ENCODE results near the gene CUBN. TPM values are rescaled to one million over a fixed set of nuclear protein-coding genes. Genes with fewer than 3 reads are reported as not detected.

CUBN gene
- total RNA-seq, 1 experiment from 2014 or later: 0.07 TPM

- Histone ChIP-seq H4K20me1 (ENCODE audit: insufficient read depth) (no peaks in the 10 kb centered on the region), H3K4me1 (replicated peaks; ENCODE audit: insufficient read depth) (no peaks in the 10 kb centered on the region), H3K27ac (no peak overlapping the region), H3F3A (ENCODE audit: insufficient read depth, low read depth) (no peaks in the 10 kb centered on the region), H2AFZ (no peak overlapping the region), H3K36me3 (ENCODE audit: low read depth) (no peaks in the 10 kb centered on the region), H3K27me3 (ENCODE audit: insufficient read depth, low read depth) (no peaks in the 10 kb centered on the region), H3K9me2 (ENCODE audit: insufficient read depth) (no peaks in the 10 kb centered on the region), H3K9me3 (ENCODE audit: insufficient read depth, low read depth) (no peaks in the 10 kb centered on the region), H3K4me2 (no peak overlapping the region), H3K4me3 (no peak overlapping the region), H3K79me2 (ENCODE audit: low read depth) (no peaks in the 10 kb centered on the region)
- POLR2A ChIA-PET (ENCODE audit: unreplicated experiment): no interaction called here
- DNase-seq: no peak
- intact Hi-C loops (cut with micrococcal nuclease; ENCODE audit: unreplicated experiment): no loop called here
- CTCF ChIA-PET: no interaction called here
- BruUV-seq (replicated peaks): no TSS peak
- TF ChIP-seq, protein P1, sequence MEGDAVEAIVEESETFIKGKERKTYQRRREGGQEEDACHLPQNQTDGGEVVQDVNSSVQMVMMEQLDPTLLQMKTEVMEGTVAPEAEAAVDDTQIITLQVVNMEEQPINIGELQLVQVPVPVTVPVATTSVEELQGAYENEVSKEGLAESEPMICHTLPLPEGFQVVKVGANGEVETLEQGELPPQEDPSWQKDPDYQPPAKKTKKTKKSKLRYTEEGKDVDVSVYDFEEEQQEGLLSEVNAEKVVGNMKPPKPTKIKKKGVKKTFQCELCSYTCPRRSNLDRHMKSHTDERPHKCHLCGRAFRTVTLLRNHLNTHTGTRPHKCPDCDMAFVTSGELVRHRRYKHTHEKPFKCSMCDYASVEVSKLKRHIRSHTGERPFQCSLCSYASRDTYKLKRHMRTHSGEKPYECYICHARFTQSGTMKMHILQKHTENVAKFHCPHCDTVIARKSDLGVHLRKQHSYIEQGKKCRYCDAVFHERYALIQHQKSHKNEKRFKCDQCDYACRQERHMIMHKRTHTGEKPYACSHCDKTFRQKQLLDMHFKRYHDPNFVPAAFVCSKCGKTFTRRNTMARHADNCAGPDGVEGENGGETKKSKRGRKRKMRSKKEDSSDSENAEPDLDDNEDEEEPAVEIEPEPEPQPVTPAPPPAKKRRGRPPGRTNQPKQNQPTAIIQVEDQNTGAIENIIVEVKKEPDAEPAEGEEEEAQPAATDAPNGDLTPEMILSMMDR (conservative IDR thresholded peaks at IDR 0.05): no peak
- TF ChIP-seq EZH2 (IDR thresholded peaks at IDR 0.05; ENCODE audit: low read depth): no peak
These were observed 129.8 kb downstream of the CUBN start for GRCh38 chr10:16999665-17000451.

DNA sequence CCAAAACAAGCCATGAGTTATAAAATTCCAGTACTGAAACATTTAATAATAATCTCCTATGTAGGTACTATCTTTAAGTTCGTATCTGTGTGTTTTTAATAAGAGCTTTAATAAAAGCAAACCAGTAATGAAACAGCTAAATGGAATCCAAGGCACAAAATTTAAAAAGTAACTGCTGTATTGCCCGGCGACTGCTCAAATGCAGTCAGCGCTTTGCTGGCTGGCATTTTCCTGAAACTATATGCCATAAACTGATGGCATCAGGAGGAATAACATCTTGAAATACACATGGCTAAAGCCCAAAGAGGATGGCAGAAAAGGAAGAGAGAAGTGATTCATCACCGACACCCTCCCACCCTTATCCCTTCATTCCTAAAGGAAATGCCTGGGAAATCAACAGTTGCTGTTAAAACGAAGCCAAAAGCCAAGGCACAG is 133.1 kb downstream of the CUBN start:
- no peaks in the 10 kb centered on the region for H3F3A ChIP-seq (ENCODE audit: insufficient read depth, low read depth)
- H3K4me1 ChIP-seq (replicated peaks; ENCODE audit: insufficient read depth): no peaks in the 10 kb centered on the region
- H3K27ac ChIP-seq: no peak overlapping the region
- H3K9me3 ChIP-seq (ENCODE audit: insufficient read depth, low read depth): no peaks in the 10 kb centered on the region
- no peaks in the 10 kb centered on the region for H4K20me1 ChIP-seq (ENCODE audit: insufficient read depth)
- DNase-seq: no peak
- H2AFZ ChIP-seq: no peak overlapping the region
- no peak overlapping the region for H3K4me3 ChIP-seq
- no peaks in the 10 kb centered on the region for H3K36me3 ChIP-seq (ENCODE audit: low read depth)
- no TSS peak for BruUV-seq (replicated peaks)
- TF ChIP-seq, protein P1 (conservative IDR thresholded peaks at IDR 0.05): no peak
- no peak for TF ChIP-seq EZH2 (IDR thresholded peaks at IDR 0.05; ENCODE audit: low read depth)
- H3K4me2 ChIP-seq: no peak overlapping the region
- H3K27me3 ChIP-seq (ENCODE audit: insufficient read depth, low read depth): no peaks in the 10 kb centered on the region
- POLR2A ChIA-PET (ENCODE audit: unreplicated experiment): no interaction called here
- H3K79me2 ChIP-seq (ENCODE audit: low read depth): no peaks in the 10 kb centered on the region
- H3K9me2 ChIP-seq (ENCODE audit: insufficient read depth): no peaks in the 10 kb centered on the region
- CTCF ChIA-PET: no interaction called here
- intact Hi-C loops (cut with micrococcal nuclease; ENCODE audit: unreplicated experiment): no loop called here

GRCh38 chr10:16995867-16996529 is 133.6 kb downstream of the CUBN start:
- no peaks in the 10 kb centered on the region for H3K4me1 ChIP-seq (replicated peaks; ENCODE audit: insufficient read depth)
- H3K27ac ChIP-seq: no peak overlapping the region
- no peaks in the 10 kb centered on the region for H3K36me3 ChIP-seq (ENCODE audit: low read depth)
- H3K4me3 ChIP-seq: no peak overlapping the region
- TF ChIP-seq, protein P1 (conservative IDR thresholded peaks at IDR 0.05): no peak
- TF ChIP-seq EZH2 (IDR thresholded peaks at IDR 0.05; ENCODE audit: low read depth): no peak
- ChIA-PET CTCF (no interaction called here), POLR2A (ENCODE audit: unreplicated experiment) (no interaction called here)
- H3F3A ChIP-seq (ENCODE audit: insufficient read depth, low read depth): no peaks in the 10 kb centered on the region
- H4K20me1 ChIP-seq (ENCODE audit: insufficient read depth): no peaks in the 10 kb centered on the region
- no peak overlapping the region for H3K4me2 ChIP-seq
- no peak for DNase-seq
- no peaks in the 10 kb centered on the region for H3K79me2 ChIP-seq (ENCODE audit: low read depth)
- no peak overlapping the region for H2AFZ ChIP-seq
- no TSS peak for BruUV-seq (replicated peaks)
- no peaks in the 10 kb centered on the region for H3K9me3 ChIP-seq (ENCODE audit: insufficient read depth, low read depth)
- no peaks in the 10 kb centered on the region for H3K27me3 ChIP-seq (ENCODE audit: insufficient read depth, low read depth)
- H3K9me2 ChIP-seq (ENCODE audit: insufficient read depth): no peaks in the 10 kb centered on the region
- intact Hi-C loops (cut with micrococcal nuclease; ENCODE audit: unreplicated experiment): no loop called here
